WTC11 (cell line): ENCODE results near the gene C11orf97. TPM values are rescaled to one million over a fixed set of nuclear protein-coding genes. Genes with fewer than 3 reads are reported as not detected.

ENCODE experiments used
- ATAC-seq: fragments of 200-7000 bp; cut with Tn5 transposase; 2 replicates; pipeline ENCODE4 v1.10.0; 2021; ENCODE audit warnings: mild to moderate bottlenecking, moderate library complexity
- CTCF ChIA-PET: fragments of 300-600 bp; sonication (Branson Sonifier 250); formaldehyde crosslinking; loops from one replicate; lab custom pipeline; 2021; ENCODE audit warnings: antibody characterized with exemption; lab: Charles Lee
- POLR2A ChIA-PET: fragments of 350-600 bp; sonication (Branson Sonifier 250); formaldehyde crosslinking; loops from one replicate; lab custom pipeline; 2021; ENCODE audit warnings: antibody characterized with exemption; lab: Charles Lee
- DNase-seq: peaks from one replicate; pipeline ENCODE4 v3.0.0; 2021; ENCODE audit warnings: low spot score
- H3K27ac Mint-ChIP-seq: 2 replicates; pipeline ENCODE4 v1.8.0; 2021; ENCODE audit warnings: mixed read lengths
- H3K27me3 Mint-ChIP-seq: 2 replicates; pipeline ENCODE4 v1.8.0; 2021; ENCODE audit warnings: low read depth, mild to moderate bottlenecking, moderate library complexity, mixed read lengths
- H3K36me3 Mint-ChIP-seq: 2 replicates; pipeline ENCODE4 v1.8.0; 2021; ENCODE audit warnings: mixed read lengths
- H3K4me1 Mint-ChIP-seq: 2 replicates; pipeline ENCODE4 v1.8.0; 2022; ENCODE audit warnings: mixed read lengths
- H3K4me3 Mint-ChIP-seq: 2 replicates; pipeline ENCODE4 v1.8.0; 2021; ENCODE audit warnings: mild to moderate bottlenecking, moderate library complexity, mixed read lengths
- H3K9me3 Mint-ChIP-seq: 2 replicates; pipeline ENCODE4 v1.8.0; 2021; ENCODE audit warnings: mixed read lengths
- EMX1 ChIP-seq: fragments of 250-450 bp; sonication (Bioruptor Pico); IDR thresholded peaks from 2 replicates; pipeline ENCODE4 v1.8.0; 2021; ENCODE audit warnings: mild to moderate bottlenecking
- ERG ChIP-seq: fragments of 250-450 bp; sonication (Bioruptor Pico); IDR thresholded peaks from 2 replicates; pipeline ENCODE4 v1.8.0; 2021; ENCODE audit warnings: mild to moderate bottlenecking
- GABPB1 ChIP-seq: sonication (generic); formaldehyde crosslinking; IDR thresholded peaks from 2 replicates; pipeline ENCODE4 v1.8.1; 2023; ENCODE audit warnings: mild to moderate bottlenecking, missing genetic modification reagents
- NFYB ChIP-seq: sonication (generic); formaldehyde crosslinking; conservative IDR thresholded peaks from 2 replicates; pipeline ENCODE4 v1.8.0; 2022; ENCODE audit warnings: low read depth, missing genetic modification reagents
- SMAD3 ChIP-seq: sonication (generic); formaldehyde crosslinking; IDR thresholded peaks from 2 replicates; pipeline ENCODE4 v1.8.0; 2022; ENCODE audit warnings: missing genetic modification reagents, mild to moderate bottlenecking, borderline replicate concordance
- USF2 ChIP-seq: sonication (generic); formaldehyde crosslinking; IDR thresholded peaks from 2 replicates; pipeline ENCODE4 v1.8.1; 2023; ENCODE audit warnings: mild to moderate bottlenecking, missing genetic modification reagents, moderate library complexity
- ZNF416 ChIP-seq: fragments of 250-450 bp; sonication (Bioruptor Pico); IDR thresholded peaks from 2 replicates; pipeline ENCODE4 v1.9.0; 2021; ENCODE audit warnings: mild to moderate bottlenecking, inconsistent platforms
- total RNA-seq: library from RNA; stranded (reverse); gene quantifications from 3 replicates; pipeline ENCODE4 v1.2.3, GENCODE V29; 2021
- TF ChIP-seq, protein P1 (sequence below): fragments of 250-450 bp; sonication (Bioruptor Pico); IDR thresholded peaks from 2 replicates; pipeline ENCODE4 v1.9.0; 2021; ENCODE audit warnings: moderate library complexity, mild to moderate bottlenecking, inconsistent platforms, borderline replicate concordance
- TF ChIP-seq, protein P2 (sequence below): sonication (generic); formaldehyde crosslinking; IDR thresholded peaks from 2 replicates; pipeline ENCODE4 v1.8.1; 2023; ENCODE audit warnings: mild to moderate bottlenecking, missing genetic modification reagents, moderate library complexity
- TF ChIP-seq, protein P3 (sequence below): sonication (generic); formaldehyde crosslinking; IDR thresholded peaks from 2 replicates; pipeline ENCODE4 v1.8.0; 2022; ENCODE audit warnings: mild to moderate bottlenecking, missing genetic modification reagents
- TF ChIP-seq, protein P4 (sequence below): sonication (generic); formaldehyde crosslinking; IDR thresholded peaks from 2 replicates; pipeline ENCODE4 v1.8.0; 2023; ENCODE audit warnings: mild to moderate bottlenecking, missing genetic modification reagents
- TF ChIP-seq, protein P5 (sequence below): fragments of 250-450 bp; sonication (Bioruptor Pico); IDR thresholded peaks from 2 replicates; pipeline ENCODE4 v1.9.0; 2021; ENCODE audit warnings: mild to moderate bottlenecking, borderline replicate concordance

Gene C11orf97
- total RNA-seq, 1 experiment from 2014 or later, result not detected

GRCh38 chr11:94500181-94500580 lies 12.1 kb upstream of the C11orf97 start:
- H3K4me1 Mint-ChIP-seq, result no peaks in the 10 kb centered on the region
- no peaks in the 10 kb centered on the region for H3K9me3 Mint-ChIP-seq
- TF ChIP-seq, protein P1, sequence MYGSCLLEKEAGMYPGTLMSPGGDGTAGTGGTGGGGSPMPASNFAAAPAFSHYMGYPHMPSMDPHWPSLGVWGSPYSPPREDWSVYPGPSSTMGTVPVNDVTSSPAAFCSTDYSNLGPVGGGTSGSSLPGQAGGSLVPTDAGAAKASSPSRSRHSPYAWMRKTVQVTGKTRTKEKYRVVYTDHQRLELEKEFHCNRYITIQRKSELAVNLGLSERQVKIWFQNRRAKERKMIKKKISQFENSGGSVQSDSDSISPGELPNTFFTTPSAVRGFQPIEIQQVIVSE (CRISPR knock-in tag), result no peak
- H3K27me3 Mint-ChIP-seq, result no peaks in the 10 kb centered on the region
- DNase-seq (no peak), ATAC-seq (no peak)
- POLR2A ChIA-PET, result no interaction called here
- no peak overlapping the region for H3K4me3 Mint-ChIP-seq
- no peak overlapping the region for H3K27ac Mint-ChIP-seq
- CTCF ChIA-PET, result interaction anchor here (2.1 kb wide), 1 partner anchor 605 kb away, joined by 4 read pairs; no protein-coding TSS in a partner anchor
- peaks cover 9% of the 10 kb centered on the region; the same call in 1 of the 2 replicates for H3K36me3 Mint-ChIP-seq

GRCh38 chr11:94501522-94501921 lies 10.7 kb upstream of the C11orf97 start:
- no peaks in the 10 kb centered on the region for H3K9me3 Mint-ChIP-seq
- CTCF ChIA-PET, result interaction anchor here (3.4 kb wide), 1 partner anchor 606 kb away, joined by 24 read pairs; no protein-coding TSS in a partner anchor
- H3K27ac Mint-ChIP-seq, result no peak overlapping the region
- H3K4me3 Mint-ChIP-seq, result no peak overlapping the region
- DNase-seq, result no peak
- POLR2A ChIA-PET, result no interaction called here
- TF ChIP-seq, protein P2, sequence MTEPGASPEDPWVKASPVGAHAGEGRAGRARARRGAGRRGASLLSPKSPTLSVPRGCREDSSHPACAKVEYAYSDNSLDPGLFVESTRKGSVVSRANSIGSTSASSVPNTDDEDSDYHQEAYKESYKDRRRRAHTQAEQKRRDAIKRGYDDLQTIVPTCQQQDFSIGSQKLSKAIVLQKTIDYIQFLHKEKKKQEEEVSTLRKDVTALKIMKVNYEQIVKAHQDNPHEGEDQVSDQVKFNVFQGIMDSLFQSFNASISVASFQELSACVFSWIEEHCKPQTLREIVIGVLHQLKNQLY (CRISPR knock-in tag), result no peak
- TF ChIP-seq SMAD3 (CRISPR knock-in tag), result no peak
- TF ChIP-seq, protein P3, sequence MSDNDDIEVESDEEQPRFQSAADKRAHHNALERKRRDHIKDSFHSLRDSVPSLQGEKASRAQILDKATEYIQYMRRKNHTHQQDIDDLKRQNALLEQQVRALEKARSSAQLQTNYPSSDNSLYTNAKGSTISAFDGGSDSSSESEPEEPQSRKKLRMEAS, result no peak
- no peak for TF ChIP-seq USF2
- no peak for TF ChIP-seq EMX1 (CRISPR knock-in tag)
- no peak for TF ChIP-seq GABPB1 (CRISPR knock-in tag)
- TF ChIP-seq, protein P4, sequence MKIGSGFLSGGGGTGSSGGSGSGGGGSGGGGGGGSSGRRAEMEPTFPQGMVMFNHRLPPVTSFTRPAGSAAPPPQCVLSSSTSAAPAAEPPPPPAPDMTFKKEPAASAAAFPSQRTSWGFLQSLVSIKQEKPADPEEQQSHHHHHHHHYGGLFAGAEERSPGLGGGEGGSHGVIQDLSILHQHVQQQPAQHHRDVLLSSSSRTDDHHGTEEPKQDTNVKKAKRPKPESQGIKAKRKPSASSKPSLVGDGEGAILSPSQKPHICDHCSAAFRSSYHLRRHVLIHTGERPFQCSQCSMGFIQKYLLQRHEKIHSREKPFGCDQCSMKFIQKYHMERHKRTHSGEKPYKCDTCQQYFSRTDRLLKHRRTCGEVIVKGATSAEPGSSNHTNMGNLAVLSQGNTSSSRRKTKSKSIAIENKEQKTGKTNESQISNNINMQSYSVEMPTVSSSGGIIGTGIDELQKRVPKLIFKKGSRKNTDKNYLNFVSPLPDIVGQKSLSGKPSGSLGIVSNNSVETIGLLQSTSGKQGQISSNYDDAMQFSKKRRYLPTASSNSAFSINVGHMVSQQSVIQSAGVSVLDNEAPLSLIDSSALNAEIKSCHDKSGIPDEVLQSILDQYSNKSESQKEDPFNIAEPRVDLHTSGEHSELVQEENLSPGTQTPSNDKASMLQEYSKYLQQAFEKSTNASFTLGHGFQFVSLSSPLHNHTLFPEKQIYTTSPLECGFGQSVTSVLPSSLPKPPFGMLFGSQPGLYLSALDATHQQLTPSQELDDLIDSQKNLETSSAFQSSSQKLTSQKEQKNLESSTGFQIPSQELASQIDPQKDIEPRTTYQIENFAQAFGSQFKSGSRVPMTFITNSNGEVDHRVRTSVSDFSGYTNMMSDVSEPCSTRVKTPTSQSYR (CRISPR knock-in tag), result no peak
- TF ChIP-seq NFYB (CRISPR knock-in tag), result no peak
- no peak for TF ChIP-seq ERG (CRISPR knock-in tag)
- no peak for TF ChIP-seq ZNF416
- TF ChIP-seq, protein P5, sequence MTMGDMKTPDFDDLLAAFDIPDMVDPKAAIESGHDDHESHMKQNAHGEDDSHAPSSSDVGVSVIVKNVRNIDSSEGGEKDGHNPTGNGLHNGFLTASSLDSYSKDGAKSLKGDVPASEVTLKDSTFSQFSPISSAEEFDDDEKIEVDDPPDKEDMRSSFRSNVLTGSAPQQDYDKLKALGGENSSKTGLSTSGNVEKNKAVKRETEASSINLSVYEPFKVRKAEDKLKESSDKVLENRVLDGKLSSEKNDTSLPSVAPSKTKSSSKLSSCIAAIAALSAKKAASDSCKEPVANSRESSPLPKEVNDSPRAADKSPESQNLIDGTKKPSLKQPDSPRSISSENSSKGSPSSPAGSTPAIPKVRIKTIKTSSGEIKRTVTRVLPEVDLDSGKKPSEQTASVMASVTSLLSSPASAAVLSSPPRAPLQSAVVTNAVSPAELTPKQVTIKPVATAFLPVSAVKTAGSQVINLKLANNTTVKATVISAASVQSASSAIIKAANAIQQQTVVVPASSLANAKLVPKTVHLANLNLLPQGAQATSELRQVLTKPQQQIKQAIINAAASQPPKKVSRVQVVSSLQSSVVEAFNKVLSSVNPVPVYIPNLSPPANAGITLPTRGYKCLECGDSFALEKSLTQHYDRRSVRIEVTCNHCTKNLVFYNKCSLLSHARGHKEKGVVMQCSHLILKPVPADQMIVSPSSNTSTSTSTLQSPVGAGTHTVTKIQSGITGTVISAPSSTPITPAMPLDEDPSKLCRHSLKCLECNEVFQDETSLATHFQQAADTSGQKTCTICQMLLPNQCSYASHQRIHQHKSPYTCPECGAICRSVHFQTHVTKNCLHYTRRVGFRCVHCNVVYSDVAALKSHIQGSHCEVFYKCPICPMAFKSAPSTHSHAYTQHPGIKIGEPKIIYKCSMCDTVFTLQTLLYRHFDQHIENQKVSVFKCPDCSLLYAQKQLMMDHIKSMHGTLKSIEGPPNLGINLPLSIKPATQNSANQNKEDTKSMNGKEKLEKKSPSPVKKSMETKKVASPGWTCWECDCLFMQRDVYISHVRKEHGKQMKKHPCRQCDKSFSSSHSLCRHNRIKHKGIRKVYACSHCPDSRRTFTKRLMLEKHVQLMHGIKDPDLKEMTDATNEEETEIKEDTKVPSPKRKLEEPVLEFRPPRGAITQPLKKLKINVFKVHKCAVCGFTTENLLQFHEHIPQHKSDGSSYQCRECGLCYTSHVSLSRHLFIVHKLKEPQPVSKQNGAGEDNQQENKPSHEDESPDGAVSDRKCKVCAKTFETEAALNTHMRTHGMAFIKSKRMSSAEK (CRISPR knock-in tag), result no peak
- no peaks in the 10 kb centered on the region for H3K27me3 Mint-ChIP-seq
- H3K4me1 Mint-ChIP-seq, result no peaks in the 10 kb centered on the region
- peaks cover 9% of the 10 kb centered on the region; the same call in 1 of the 2 replicates for H3K36me3 Mint-ChIP-seq
- ATAC-seq, result 0 out of 2 replicates have a peak, but pooled peaks have one; percentile 43
